ES-I3 (cell line): ENCODE results near the gene ADGRG7.

Experiments
- H3K36me3 ChIP-seq: 2 replicates; pipeline ENCODE4 v1.6.1; 2013; ENCODE audit warnings: mild to moderate bottlenecking, low read length, control low read depth, moderate library complexity; ENCODE audit not compliant: insufficient read depth
- H3K4me1 ChIP-seq: 2 replicates; pipeline ENCODE4 v1.6.1; 2013; ENCODE audit warnings: mild to moderate bottlenecking, control low read depth, low read length; ENCODE audit not compliant: insufficient read depth
- H3K9ac ChIP-seq: 2 replicates; pipeline ENCODE4 v1.6.1; 2013; ENCODE audit warnings: low read depth, mild to moderate bottlenecking, low read length, moderate library complexity
- H3K9me3 ChIP-seq: 2 replicates; pipeline ENCODE4 v1.6.1; 2013; ENCODE audit warnings: mild to moderate bottlenecking, low read length, moderate library complexity; ENCODE audit not compliant: control insufficient read depth, insufficient read depth

Gene ADGRG7

GRCh38 chr3:100584101-100584660, 25.2 kb upstream of the ADGRG7 start:
- Histone ChIP-seq H3K4me1 (no peaks in the 10 kb centered on the region), H3K36me3 (no peaks in the 10 kb centered on the region), H3K9me3 (peaks cover 16% of the 10 kb centered on the region; the same call in 1 of the 2 replicates), H3K9ac (no peak overlapping the region)

- Histone ChIP-seq H3K4me1 (no peaks in the 10 kb centered on the region), H3K9ac (no peak overlapping the region), H3K9me3 (peaks cover 16% of the 10 kb centered on the region; the same call in 1 of the 2 replicates), H3K36me3 (no peaks in the 10 kb centered on the region)
These were observed 22.6 kb upstream of the ADGRG7 start for GRCh38 chr3:100586832-100587231.

- Histone ChIP-seq H3K4me1 (no peaks in the 10 kb centered on the region), H3K9ac (no peak overlapping the region), H3K36me3 (no peaks in the 10 kb centered on the region), H3K9me3 (peaks cover 12% of the 10 kb centered on the region; the same call in 1 of the 2 replicates)
These were observed 21.1 kb upstream of the ADGRG7 start for GRCh38 chr3:100588251-100588650.

GRCh38 chr3:100590114-100590839, 19.1 kb upstream of the ADGRG7 start:
- Histone ChIP-seq H3K9ac (peak overlapping the region; percentile 34; the same call in 1 of the 2 replicates), H3K9me3 (peaks cover 7% of the 10 kb centered on the region; the same call in 1 of the 2 replicates), H3K4me1 (no peaks in the 10 kb centered on the region), H3K36me3 (no peaks in the 10 kb centered on the region)

GRCh38 chr3:100590840-100591147, 18.6 kb upstream of the ADGRG7 start:
- no peaks in the 10 kb centered on the region for H3K4me1 ChIP-seq
- H3K36me3 ChIP-seq = no peaks in the 10 kb centered on the region
- H3K9ac ChIP-seq = no peak overlapping the region
- peaks cover 7% of the 10 kb centered on the region; the same call in 1 of the 2 replicates for H3K9me3 ChIP-seq

GRCh38 chr3:100591411-100591810, 18.0 kb upstream of the ADGRG7 start:
- H3K9ac ChIP-seq = no peak overlapping the region
- no peaks in the 10 kb centered on the region for H3K4me1 ChIP-seq
- H3K36me3 ChIP-seq = no peaks in the 10 kb centered on the region
- peaks cover 2% of the 10 kb centered on the region; the same call in 1 of the 2 replicates for H3K9me3 ChIP-seq

GRCh38 chr3:100600181-100601042, 9.0 kb upstream of the ADGRG7 start:
- no peak overlapping the region for H3K9ac ChIP-seq
- peaks cover 14% of the 10 kb centered on the region for H3K4me1 ChIP-seq
- H3K36me3 ChIP-seq = no peaks in the 10 kb centered on the region
- H3K9me3 ChIP-seq = no peaks in the 10 kb centered on the region

- Histone ChIP-seq H3K9me3 (no peaks in the 10 kb centered on the region), H3K36me3 (no peaks in the 10 kb centered on the region), H3K9ac (no peak overlapping the region), H3K4me1 (peaks cover 14% of the 10 kb centered on the region)
These were observed 6.6 kb upstream of the ADGRG7 start for GRCh38 chr3:100602506-100603444.

DNA sequence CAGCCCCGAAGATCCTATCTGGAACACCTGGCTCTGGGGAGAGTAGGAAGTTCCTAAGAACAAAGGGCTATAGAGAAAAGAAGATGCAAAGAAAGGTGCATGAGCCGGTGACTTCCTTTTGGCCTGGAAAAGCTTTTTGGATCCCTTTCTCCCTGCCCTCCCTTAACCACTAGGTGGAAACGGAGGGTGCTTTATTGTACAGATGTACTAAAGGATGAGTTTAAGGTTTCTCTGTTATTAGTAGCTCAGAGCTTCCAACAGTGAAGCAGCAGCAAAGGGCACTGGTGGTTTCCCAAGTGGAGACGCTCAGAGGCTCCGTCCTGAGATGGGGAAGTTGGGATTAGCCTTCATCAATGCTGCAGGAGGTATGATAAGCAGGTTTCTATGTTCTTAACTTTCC, 5.9 kb upstream of the ADGRG7 start:
- Histone ChIP-seq H3K4me1 (peaks cover 14% of the 10 kb centered on the region), H3K36me3 (no peaks in the 10 kb centered on the region), H3K9ac (no peak overlapping the region; the same call in 1 of the 2 replicates), H3K9me3 (no peaks in the 10 kb centered on the region)

GRCh38 chr3:100605358-100605757, 4.0 kb upstream of the ADGRG7 start:
- peaks cover 14% of the 10 kb centered on the region for H3K4me1 ChIP-seq
- H3K9ac ChIP-seq = no peak overlapping the region
- H3K36me3 ChIP-seq = no peaks in the 10 kb centered on the region
- H3K9me3 ChIP-seq = no peaks in the 10 kb centered on the region

DNA sequence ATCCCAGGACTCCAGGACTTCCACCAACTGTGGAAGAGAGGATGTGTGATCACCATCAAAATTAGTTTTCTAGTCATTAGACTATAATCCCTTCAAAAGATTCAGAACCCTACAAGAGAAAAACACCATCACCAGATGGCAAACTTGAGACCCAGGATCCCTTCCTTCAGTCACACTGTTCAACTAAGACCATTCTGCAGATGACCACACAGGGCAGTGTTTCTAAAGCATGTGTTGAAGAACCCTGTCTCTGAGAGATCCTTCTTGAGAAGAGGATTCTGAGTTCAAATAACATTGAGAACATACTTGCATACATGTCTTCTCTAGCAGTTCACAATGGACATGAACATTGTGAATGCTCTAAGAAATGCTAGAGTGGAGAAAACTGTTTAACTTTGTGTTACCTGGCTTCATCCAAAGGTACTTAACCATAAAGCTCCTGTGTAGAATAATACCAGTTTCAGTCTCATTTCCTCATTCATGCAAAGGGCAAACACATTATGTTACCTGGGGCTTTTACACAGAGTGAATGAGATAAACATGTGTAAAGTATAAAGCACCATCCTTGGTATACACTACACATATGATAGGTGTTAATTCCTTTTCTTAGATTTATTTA, 2.4 kb upstream of the ADGRG7 start:
- Histone ChIP-seq H3K9ac (no peak overlapping the region), H3K9me3 (no peaks in the 10 kb centered on the region), H3K36me3 (no peaks in the 10 kb centered on the region), H3K4me1 (peaks cover 13% of the 10 kb centered on the region)

DNA sequence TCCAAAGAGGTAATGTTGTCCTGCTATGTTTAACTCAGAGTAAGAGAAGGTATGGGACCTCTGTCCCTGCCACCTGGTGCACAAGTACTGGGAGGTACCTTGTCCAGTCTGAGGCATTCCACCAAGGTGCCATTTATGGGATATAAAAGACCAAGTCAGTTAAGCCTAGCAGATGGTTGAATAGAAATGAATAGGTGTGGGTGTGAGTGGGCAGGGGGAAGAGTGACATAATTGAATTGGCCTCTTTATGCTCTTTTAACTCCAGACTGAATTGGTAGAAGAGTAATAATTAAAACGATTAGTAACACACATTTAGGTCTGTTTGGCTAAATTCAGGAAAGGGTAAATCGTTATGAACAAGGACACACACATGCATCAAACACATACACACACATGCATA, 562 bp downstream of the ADGRG7 start:
- Histone ChIP-seq H3K36me3 (no peaks in the 10 kb centered on the region), H3K4me1 (no peaks in the 10 kb centered on the region), H3K9me3 (no peaks in the 10 kb centered on the region), H3K9ac (no peak overlapping the region)

DNA sequence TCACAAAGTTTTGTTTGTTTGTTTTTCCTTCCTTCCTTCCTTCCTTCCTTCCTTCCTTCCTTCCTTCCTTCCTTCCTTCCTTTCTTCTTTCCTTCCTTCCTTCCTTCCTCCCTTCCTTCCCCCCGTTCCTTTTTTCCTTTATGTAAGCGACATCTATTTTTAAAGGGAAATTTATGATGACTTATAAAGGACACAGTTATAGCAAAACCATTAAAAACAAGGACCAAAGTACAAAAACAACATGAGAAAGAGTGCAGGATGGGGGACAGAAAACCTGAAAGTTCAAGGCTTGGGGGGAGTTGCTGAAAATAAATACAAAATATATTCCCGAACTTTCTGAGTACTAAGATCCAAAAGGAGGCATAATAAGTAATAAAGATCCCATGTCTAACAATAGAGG, 1.8 kb downstream of the ADGRG7 start:
- H3K9me3 ChIP-seq = no peaks in the 10 kb centered on the region
- no peaks in the 10 kb centered on the region for H3K36me3 ChIP-seq
- H3K4me1 ChIP-seq = no peaks in the 10 kb centered on the region
- H3K9ac ChIP-seq = no peak overlapping the region
